ENCODE data around the gene RPS6KA2. TPM values are rescaled to one million over a fixed set of nuclear protein-coding genes. Genes with fewer than 3 reads are reported as not detected.

Gene RPS6KA2
- total and polyA plus RNA-seq, 8 donors, result 7.9 to 95.4 (median 22.9) TPM

GRCh38 chr6:166423781-166424180, 203.3 kb downstream of the RPS6KA2 start:
- no peak overlapping the region for H3K4me3 ChIP-seq
- H3K27me3 ChIP-seq, result no peaks in the 10 kb centered on the region
- ATAC-seq (no peak), FAIRE-seq (no peak), DNase-seq (no peak)
- no peaks in the 10 kb centered on the region for H3K9me3 ChIP-seq
- peaks cover 0 to 28% (median 0%) of the 10 kb centered on the region in 3 donors for H3K36me3 ChIP-seq
- intact Hi-C loops (cut with DNase I), result no loop called here
- H3K27ac ChIP-seq, result no peak overlapping the region
- TF ChIP-seq CTCF (IDR thresholded peaks at IDR 0.05), result no peak
- no peaks in the 10 kb centered on the region for H3K4me1 ChIP-seq
- 89 to 91% methylated on average over 7 of the region's 7 CpGs for WGBS, 2 donors

- peaks cover 0 to 33% (median 0%) of the 10 kb centered on the region in 3 donors for H3K36me3 ChIP-seq
- no peak overlapping the region for H3K4me3 ChIP-seq
- no peaks in the 10 kb centered on the region for H3K4me1 ChIP-seq
- H3K27me3 ChIP-seq, result no peaks in the 10 kb centered on the region
- ATAC-seq, result no peak
- no peak for FAIRE-seq
- DNase-seq, result no peak
- 93% methylated on average over 22 of the region's 22 CpGs for WGBS, 2 donors
- intact Hi-C loops (cut with DNase I), result no loop called here
- no peak overlapping the region for H3K27ac ChIP-seq
- no peaks in the 10 kb centered on the region for H3K9me3 ChIP-seq
- TF ChIP-seq CTCF (IDR thresholded peaks at IDR 0.05), result no peak
Measured at GRCh38 chr6:166423051-166423745, 203.9 kb downstream of the RPS6KA2 start.

GRCh38 chr6:166422201-166422940, 204.7 kb downstream of the RPS6KA2 start:
- TF ChIP-seq CTCF (IDR thresholded peaks at IDR 0.05), result no peak
- no peak for DNase-seq

GRCh38 chr6:166420351-166420750, 206.7 kb downstream of the RPS6KA2 start:
- ATAC-seq (peak in 3 of 4 donors; percentile 34 to 57 (median 57)), DNase-seq (no peak), FAIRE-seq (no peak)
- Histone ChIP-seq H3K9me3 (no peaks in the 10 kb centered on the region), H3K27me3 (no peaks in the 10 kb centered on the region), H3K4me3 (no peak overlapping the region), H3K4me1 (no peaks in the 10 kb centered on the region), H3K36me3 (peaks cover 0 to 33% (median 0%) of the 10 kb centered on the region in 3 donors), H3K27ac (no peak overlapping the region)
- no peak for TF ChIP-seq CTCF (IDR thresholded peaks at IDR 0.05)
- 65 to 71% methylated on average over 6 of the region's 6 CpGs for WGBS, 2 donors
- intact Hi-C loops (cut with DNase I), result no loop called here

More at GRCh38 chr6:166422201-166422940, 204.7 kb downstream of the RPS6KA2 start:
- H3K27ac ChIP-seq, result no peak overlapping the region
- no peaks in the 10 kb centered on the region for H3K4me1 ChIP-seq
- FAIRE-seq (no peak), ATAC-seq (no peak)
- H3K27me3 ChIP-seq, result no peaks in the 10 kb centered on the region
- peaks cover 0 to 33% (median 0%) of the 10 kb centered on the region in 3 donors for H3K36me3 ChIP-seq
- H3K4me3 ChIP-seq, result no peak overlapping the region
- intact Hi-C loops (cut with DNase I), result no loop called here
- WGBS, 2 donors, result 94 to 98% methylated on average over 20 of the region's 20 CpGs
- H3K9me3 ChIP-seq, result no peaks in the 10 kb centered on the region

- Histone ChIP-seq H3K4me1 (no peaks in the 10 kb centered on the region), H3K4me3 (no peak overlapping the region), H3K9me3 (no peaks in the 10 kb centered on the region), H3K36me3 (peaks cover 0 to 33% (median 0%) of the 10 kb centered on the region in 3 donors), H3K27ac (no peak overlapping the region), H3K27me3 (no peaks in the 10 kb centered on the region)
- no peak for ATAC-seq
- intact Hi-C loops (cut with DNase I), result no loop called here
- 92% methylated on average over 15 of the region's 15 CpGs for WGBS, 2 donors
- no peak for DNase-seq
- FAIRE-seq, result no peak
- TF ChIP-seq CTCF (IDR thresholded peaks at IDR 0.05), result no peak
Measured at GRCh38 chr6:166419717-166420116, 207.3 kb downstream of the RPS6KA2 start.
